Parathyroid adenoma (tissue), 2 donors: ENCODE measurements around the gene EHD2.

Experiments
- H2AFZ ChIP-seq: fragments of 300-600 bp; sonication (generic); one replicate; pipeline ENCODE4 v1.7.0; 2017; ENCODE audit warnings: antibody characterized with exemption, mild to moderate bottlenecking
- H3K27ac ChIP-seq: fragments of 300-600 bp; sonication (generic); one replicate; pipeline ENCODE4 v1.7.0; 2017
- H3K27me3 ChIP-seq: fragments of 300-600 bp; sonication (generic); one replicate; pipeline ENCODE4 v1.7.0; 2017; ENCODE audit warnings: low read length; ENCODE audit not compliant: control insufficient read depth, insufficient read depth
- H3K36me3 ChIP-seq: fragments of 300-600 bp; sonication (generic); one replicate; pipeline ENCODE4 v1.7.0; 2017; ENCODE audit warnings: low read length; ENCODE audit not compliant: control insufficient read depth, insufficient read depth
- H3K4me1 ChIP-seq: fragments of 300-600 bp; sonication (generic); one replicate; pipeline ENCODE4 v1.7.0; 2017; ENCODE audit warnings: control low read depth
- H3K4me2 ChIP-seq: fragments of 300-600 bp; sonication (generic); one replicate; pipeline ENCODE4 v1.7.0; 2017; ENCODE audit warnings: low read length
- H3K4me3 ChIP-seq: fragments of 300-600 bp; sonication (generic); one replicate; pipeline ENCODE4 v1.7.0; 2017; ENCODE audit warnings: low read depth, low read length
- H3K79me2 ChIP-seq: fragments of 300-600 bp; sonication (generic); one replicate; pipeline ENCODE4 v1.7.0; 2017; ENCODE audit warnings: control low read depth
- H3K9ac ChIP-seq: fragments of 300-600 bp; sonication (generic); one replicate; pipeline ENCODE4 v1.7.0; 2017; ENCODE audit warnings: mild to moderate bottlenecking
- H3K9me3 ChIP-seq: fragments of 300-600 bp; sonication (generic); one replicate; pipeline ENCODE4 v1.7.0; 2017; ENCODE audit warnings: low read length; ENCODE audit not compliant: control insufficient read depth
- CTCF ChIP-seq: fragments of 300-600 bp; sonication (generic); IDR thresholded peaks from one replicate; pipeline ENCODE4 v1.7.0; 2017; ENCODE audit warnings: antibody characterized with exemption, mild to moderate bottlenecking
- donor health status: primary hyperparathyroidism.

Gene EHD2

GRCh38 chr19:47671499-47671898, 41.7 kb upstream of the EHD2 start:
- no peak overlapping the region for H3K27ac ChIP-seq
- no peaks in the 10 kb centered on the region for H3K36me3 ChIP-seq
- H3K9me3 ChIP-seq = no peaks in the 10 kb centered on the region
- no peak for TF ChIP-seq CTCF
- peaks cover 17% of the 10 kb centered on the region for H3K79me2 ChIP-seq
- no peaks in the 10 kb centered on the region for H3K27me3 ChIP-seq
- no peak overlapping the region for H3K4me2 ChIP-seq
- H2AFZ ChIP-seq = no peak overlapping the region
- H3K9ac ChIP-seq = no peak overlapping the region
- H3K4me3 ChIP-seq = no peak overlapping the region
- peaks cover 8% of the 10 kb centered on the region for H3K4me1 ChIP-seq

GRCh38 chr19:47673426-47673825, 39.8 kb upstream of the EHD2 start:
- Histone ChIP-seq H3K9me3 (no peaks in the 10 kb centered on the region), H3K4me2 (no peak overlapping the region), H3K27me3 (no peaks in the 10 kb centered on the region), H3K79me2 (peaks cover 13% of the 10 kb centered on the region), H3K4me3 (no peak overlapping the region), H2AFZ (no peak overlapping the region), H3K9ac (no peak overlapping the region), H3K27ac (no peak overlapping the region), H3K4me1 (no peaks in the 10 kb centered on the region), H3K36me3 (no peaks in the 10 kb centered on the region)
- TF ChIP-seq CTCF = no peak

- H3K4me1 ChIP-seq = no peaks in the 10 kb centered on the region
- no peak for TF ChIP-seq CTCF
- no peaks in the 10 kb centered on the region for H3K27me3 ChIP-seq
- no peak overlapping the region for H3K4me2 ChIP-seq
- H3K9me3 ChIP-seq = no peaks in the 10 kb centered on the region
- H3K4me3 ChIP-seq = no peak overlapping the region
- no peak overlapping the region for H3K9ac ChIP-seq
- H3K36me3 ChIP-seq = no peaks in the 10 kb centered on the region
- H3K27ac ChIP-seq = no peak overlapping the region
- H3K79me2 ChIP-seq = peaks cover 13% of the 10 kb centered on the region
- no peak overlapping the region for H2AFZ ChIP-seq
Measured at GRCh38 chr19:47674548-47674947, 38.7 kb upstream of the EHD2 start.

GRCh38 chr19:47675271-47675670, 38.0 kb upstream of the EHD2 start:
- Histone ChIP-seq H3K9me3 (no peaks in the 10 kb centered on the region), H3K4me2 (no peak overlapping the region), H3K4me1 (no peaks in the 10 kb centered on the region), H3K4me3 (no peak overlapping the region), H3K27ac (no peak overlapping the region), H3K79me2 (peaks cover 12% of the 10 kb centered on the region), H3K27me3 (no peaks in the 10 kb centered on the region), H3K36me3 (no peaks in the 10 kb centered on the region), H2AFZ (no peak overlapping the region), H3K9ac (no peak overlapping the region)
- no peak for TF ChIP-seq CTCF

GRCh38 chr19:47675859-47676258, 37.4 kb upstream of the EHD2 start:
- no peak overlapping the region for H3K4me3 ChIP-seq
- no peak overlapping the region for H2AFZ ChIP-seq
- TF ChIP-seq CTCF = no peak
- H3K9ac ChIP-seq = no peak overlapping the region
- no peaks in the 10 kb centered on the region for H3K4me1 ChIP-seq
- no peaks in the 10 kb centered on the region for H3K36me3 ChIP-seq
- H3K27me3 ChIP-seq = no peaks in the 10 kb centered on the region
- no peak overlapping the region for H3K27ac ChIP-seq
- H3K4me2 ChIP-seq = no peak overlapping the region
- H3K9me3 ChIP-seq = no peaks in the 10 kb centered on the region
- peaks cover 8% of the 10 kb centered on the region for H3K79me2 ChIP-seq
